ENCODE data around the gene RNU5D-1. TPM values are rescaled to one million over a fixed set of nuclear protein-coding genes. Genes with fewer than 3 reads are reported as not detected.
A peak's percentile ranks its signal among the peaks of the same experiment; 100 is the strongest.
"Not testable (repeated sequence)": the region's sequence is repeated elsewhere in the genome, so short reads cannot be mapped to it uniquely, and the experiment has no call there.

The RNU5D-1 gene
- total and polyA plus RNA-seq, 2 of the 13 experiments (the other 11 are each of a cell fraction or from before 2014, with no cell fraction given), result 165 TPM; not detected in 1

GRCh38 chr1:44775078-44775929, 44.3 kb upstream of the RNU5D-1 start, which contains the start of gene RPS8 (continued):
- TF ChIP-seq HMGXB3 (CRISPR knock-in tag; IDR thresholded peaks at IDR 0.05; ENCODE audit: borderline replicate concordance), result 0 out of 2 replicates have a peak, but pooled peaks have one; percentile 20
- no peak; the same call in 1 of the 2 replicates for TF ChIP-seq ZNF776 (CRISPR knock-in tag; IDR thresholded peaks at IDR 0.05)
- peak; percentile 57; the same call in 1 of the 2 replicates for TF ChIP-seq CBX5 (CRISPR knock-in tag; IDR thresholded peaks at IDR 0.05; ENCODE audit: borderline replicate concordance)
- TF ChIP-seq MTF1 (CRISPR knock-in tag; IDR thresholded peaks at IDR 0.05), result no peak
- TF ChIP-seq ZNF10 (CRISPR knock-in tag; IDR thresholded peaks at IDR 0.05; ENCODE audit: borderline replicate concordance, low read depth), result no peak
- TF ChIP-seq SNAPC5 (CRISPR knock-in tag; IDR thresholded peaks at IDR 0.05; ENCODE audit: borderline replicate concordance), result no peak; the same call in 1 of the 2 replicates

- H3K79me2 ChIP-seq (ENCODE audit: insufficient read depth, low read length); H3K4me2 ChIP-seq (ENCODE audit: low read depth, low read length); H3K27me3 ChIP-seq (ENCODE audit: control insufficient read depth in 1 of 2, insufficient read depth in 2 of 2, low read length in 2 of 2); H3K27ac ChIP-seq (ENCODE audit: extremely low read length, insufficient read depth, low read length); DNase-seq (ENCODE audit: low spot score); H3K9ac ChIP-seq (ENCODE audit: insufficient read depth, low read depth, low read length); H3K4me3 ChIP-seq (replicated peaks in 1 of 3; ENCODE audit: insufficient read depth in 1 of 3, low read depth in 2 of 3, low read length in 3 of 3); intact Hi-C loops (cut with micrococcal nuclease; ENCODE audit: unreplicated experiment); FAIRE-seq; ATAC-seq; CTCF ChIA-PET (ENCODE audit: low intra/inter-chr PET ratio, low total read pairs); H2AFZ ChIP-seq (ENCODE audit: low read length); H4K20me1 ChIP-seq (ENCODE audit: insufficient read depth, low read length); BruUV-seq (replicated peaks); in situ Hi-C loops (cut with HindIII; ENCODE audit: extremely low pct_ligation_motif_present, low pct_unique_long_range_greater_than_20kb); H3K4me1 ChIP-seq (ENCODE audit: insufficient read depth, low read length); H3K9me3 ChIP-seq (ENCODE audit: low read length): not testable (repeated sequence)
- H3K36me3 ChIP-seq (replicated peaks in 1 of 2; ENCODE audit: control insufficient read depth in 1 of 2, insufficient read depth in 2 of 2, low read length in 2 of 2), result peaks cover 21 to 45% of the 10 kb centered on the region in 2 experiments
- whole genome bisulfite sequencing (ENCODE audit: low lambda C conversion rate), result 93% methylated on average over 6 of the region's 6 CpGs
- POLR2A ChIA-PET, result interaction anchor here (2.6 kb wide), 1 partner anchor 9 kb away, joined by 16 read pairs; the partner anchor contains the start of gene RPS8
Observed at GRCh38 chr1:44766421-44766820, 35.5 kb upstream of the RNU5D-1 start.

All from HepG2 (cell line).